Endothelial cell of umbilical vein (primary cell): ENCODE data around the gene PIM3. TPM values are rescaled to one million over a fixed set of nuclear protein-coding genes. Genes with fewer than 3 reads are reported as not detected.

ENCODE experiments used
- BruUV-seq: library from RNA; stranded (reverse); fragments of 400-500 nt; replicated peaks from 2 replicates; lab custom pipeline; 2021; lab: Mats Ljungman, UMichigan
- CTCF ChIA-PET: fragments of 300-600, 350-600 bp; sonication (Branson Sonifier 250); formaldehyde crosslinking; loops from one replicate; lab custom pipeline; 2021; ENCODE audit warnings: antibody characterized with exemption, inconsistent platforms; lab: Charles Lee
- POLR2A ChIA-PET: fragments of 300-600, 350-600 bp; sonication (Branson Sonifier 250); formaldehyde crosslinking; loops from one replicate; lab custom pipeline; 2021; ENCODE audit warnings: antibody characterized with exemption, inconsistent platforms; lab: Charles Lee
- DNase-seq: peaks from one replicate; pipeline ENCODE4 v3.0.0-alpha.2; 2011; ENCODE audit warnings: low read depth, low spot score
- FAIRE-seq: peaks from 2 replicates; lab custom pipeline; 2011; peaks lifted over from hg19 to GRCh38; lab: Jason Lieb, UNC
- H2AFZ ChIP-seq: 2 replicates; pipeline ENCODE4 v1.6.0; 2012; ENCODE audit warnings: low read depth, low read length, control low read depth, inconsistent platforms
- H3K27ac ChIP-seq: 2 replicates; pipeline ENCODE4 v1.5.1; 2011; ENCODE audit warnings: low read depth, mild to moderate bottlenecking, control low read depth, low read length, moderate library complexity; ENCODE audit not compliant: insufficient read depth
- H3K27me3 ChIP-seq, 2 experiments: 2 replicates each; pipeline versions ENCODE4 v1.6.0 to v1.6.1; 2011; ENCODE audit warnings: low read length in 2 of 2, mixed read lengths in 1 of 2; ENCODE audit not compliant: control insufficient read depth in 2 of 2, insufficient read depth in 2 of 2
- H3K36me3 ChIP-seq, 2 experiments: 2 replicates in 1 of 2; 3 replicates in 1 of 2; pipeline ENCODE4 v1.5.1; 2011; ENCODE audit warnings: low read length in 2 of 2, mild to moderate bottlenecking in 1 of 2, moderate library complexity in 1 of 2; ENCODE audit not compliant: control insufficient read depth in 2 of 2, insufficient read depth in 2 of 2; ENCODE audit errors: extremely low read depth in 1 of 2
- H3K4me1 ChIP-seq: 3 replicates; pipeline ENCODE4 v1.5.1; 2011; ENCODE audit warnings: mild to moderate bottlenecking, low read length; ENCODE audit not compliant: control insufficient read depth, insufficient read depth; ENCODE audit errors: extremely low read depth
- H3K4me2 ChIP-seq: 2 replicates; pipeline ENCODE4 v1.6.1; 2011; ENCODE audit warnings: low read length, control low read depth, mixed read lengths; ENCODE audit not compliant: insufficient read depth
- H3K4me3 ChIP-seq, 3 experiments: fragments of 200-600 bp in 1 of 3; sonication (generic), shearing (Covaris generic) in 1 of 3; replicated peaks in 1 of 3; 2 replicates each; pipeline ENCODE4 v1.5.1; 2011 to 2016; ENCODE audit warnings: control low read depth in 3 of 3, low read length in 3 of 3, mild to moderate bottlenecking in 2 of 3, inconsistent platforms in 1 of 3, low read depth in 1 of 3, moderate library complexity in 1 of 3; ENCODE audit not compliant: insufficient read depth in 1 of 3
- H3K79me2 ChIP-seq: 2 replicates; pipeline ENCODE4 v1.6.0; 2012; ENCODE audit warnings: low read length, inconsistent platforms; ENCODE audit not compliant: control insufficient read depth, insufficient read depth
- H3K9ac ChIP-seq: replicated peaks from 2 replicates; pipeline ENCODE3; 2011; ENCODE audit warnings: low read length, control low read depth; ENCODE audit not compliant: insufficient read depth; ENCODE audit errors: extremely low read depth
- H3K9me1 ChIP-seq: replicated peaks from 3 replicates; pipeline ENCODE4 v1.6.0; 2011; ENCODE audit warnings: mild to moderate bottlenecking, low read length; ENCODE audit not compliant: control insufficient read depth, insufficient read depth; ENCODE audit errors: extremely low read depth
- H3K9me3 ChIP-seq: replicated peaks from 2 replicates; pipeline ENCODE4 v1.5.1; 2012; ENCODE audit warnings: low read length, inconsistent platforms; ENCODE audit not compliant: control insufficient read depth, insufficient read depth
- H4K20me1 ChIP-seq: replicated peaks from 2 replicates; pipeline ENCODE3; 2011; ENCODE audit warnings: mild to moderate bottlenecking, low read length; ENCODE audit not compliant: control insufficient read depth, insufficient read depth; ENCODE audit errors: extremely low read depth
- EZH2 ChIP-seq: IDR thresholded peaks from 2 replicates; pipeline ENCODE4 v1.6.1; 2012; ENCODE audit warnings: borderline replicate concordance, low read depth, mild to moderate bottlenecking, moderate library complexity, low read length, inconsistent platforms; ENCODE audit not compliant: severe bottlenecking
- FOS ChIP-seq: IDR thresholded peaks from 2 replicates; pipeline ENCODE4 v1.6.1; 2011; ENCODE audit warnings: mild to moderate bottlenecking, low read length, moderate library complexity, borderline replicate concordance; ENCODE audit not compliant: insufficient read depth
- JUN ChIP-seq: IDR thresholded peaks from 2 replicates; pipeline ENCODE4 v1.6.1; 2011; ENCODE audit warnings: borderline replicate concordance, low read depth; ENCODE audit not compliant: insufficient read length, insufficient read depth
- POLR2AphosphoS5 ChIP-seq: IDR thresholded peaks from 2 replicates; pipeline ENCODE4 v1.6.1; 2012; ENCODE audit warnings: low read depth, mild to moderate bottlenecking, control low read depth, low read length, moderate library complexity; ENCODE audit not compliant: insufficient read depth
- dilution Hi-C: fragments of 300-500 bp; cut with MboI; formaldehyde crosslinking; loops from one replicate; pipeline ENCODE4 v1.15.0; 2019; ENCODE audit warnings: low sequenced_read_pairs; ENCODE audit not compliant: extremely low pct_ligation_motif_present
- intact Hi-C: fragments of 100-400 bp; cut with micrococcal nuclease; formaldehyde crosslinking; loops from one replicate; pipeline ENCODE4 v1.10.0; 2022
- polyA plus RNA-seq, 4 experiments: library from polyadenylated mRNA; depleted of rRNA in 3 of 4; stranded (reverse) in 3 of 4; unstranded in 1 of 4; fragments of >200 nt; gene quantifications; 2 replicates each; pipeline versions ENCODE4 v1.2.1 to v1.2.3, GENCODE V29; 2011 to 2012; ENCODE audit warnings: missing spikeins in 1 of 4
- total RNA-seq: library from RNA; stranded (reverse); gene quantifications from 2 replicates; pipeline ENCODE4 v1.2.3, GENCODE V29; 2021

PIM3 gene
- total and polyA plus RNA-seq, 2 donors (not counting 3 experiments of a cell fraction or from before 2014, with no cell fraction given): 131 to 185 TPM

- intact Hi-C loops: loop anchor here (10.0 kb wide), 1 partner anchor 229 kb away; the partner anchor contains the start of gene SELENOO
- peaks cover 5% of the 10 kb centered on the region for H3K4me1 ChIP-seq
- FAIRE-seq (no peak), DNase-seq (no peak)
- no peaks in the 10 kb centered on the region for H3K27me3 ChIP-seq
- TF ChIP-seq EZH2: no peak
- no peak for TF ChIP-seq JUN
- TF ChIP-seq POLR2AphosphoS5: no peak
- dilution Hi-C loops: no loop called here
- H3K79me2 ChIP-seq: no peaks in the 10 kb centered on the region
- H2AFZ ChIP-seq: peak overlapping the region; percentile 4
- no peak overlapping the region for H3K4me3 ChIP-seq
- CTCF ChIA-PET: interaction anchor here (1.0 to 1.6 kb wide), 3 partner anchors 14 to 55 kb away, joined by 3 to 8 read pairs (median 3); no protein-coding TSS in a partner anchor
- H3K4me2 ChIP-seq: no peak overlapping the region
- no TSS peak for BruUV-seq
- H3K27ac ChIP-seq: no peak overlapping the region
- no peaks in the 10 kb centered on the region for H4K20me1 ChIP-seq
- H3K9ac ChIP-seq: no peak overlapping the region
- POLR2A ChIA-PET: no interaction called here
- H3K36me3 ChIP-seq: no peaks in the 10 kb centered on the region
- no peaks in the 10 kb centered on the region for H3K9me3 ChIP-seq
- H3K9me1 ChIP-seq: no peaks in the 10 kb centered on the region
Measured at GRCh38 chr22:49975543-49976389, 15.2 kb downstream of the PIM3 start.

GRCh38 chr22:49976439-49977175 lies 16.0 kb downstream of the PIM3 start:
- no peak overlapping the region for H3K27ac ChIP-seq
- ChIA-PET CTCF (interaction anchor here (1.0 to 1.7 kb wide), 4 partner anchors 15 to 54 kb away, joined by 3 to 8 read pairs (median 4); no protein-coding TSS in a partner anchor), POLR2A (no interaction called here)
- H3K79me2 ChIP-seq: no peaks in the 10 kb centered on the region
- no peaks in the 10 kb centered on the region for H4K20me1 ChIP-seq
- no peak for DNase-seq
- no peaks in the 10 kb centered on the region for H3K9me1 ChIP-seq
- intact Hi-C loops: loop anchor here (10.0 kb wide), 1 partner anchor 228 kb away; the partner anchor contains the start of gene SELENOO
- H3K9ac ChIP-seq: no peak overlapping the region
- no peak overlapping the region for H3K4me3 ChIP-seq
- H3K36me3 ChIP-seq: no peaks in the 10 kb centered on the region
- no peaks in the 10 kb centered on the region for H3K27me3 ChIP-seq
- H3K4me1 ChIP-seq: peaks cover 3% of the 10 kb centered on the region
- H2AFZ ChIP-seq: no peak overlapping the region
- H3K9me3 ChIP-seq: no peaks in the 10 kb centered on the region
- dilution Hi-C loops: no loop called here
- H3K4me2 ChIP-seq: no peak overlapping the region
- no peak for TF ChIP-seq FOS
- no TSS peak for BruUV-seq
- FAIRE-seq: no peak
